ENCODE results near the gene TRIM47.

- TF ChIP-seq, protein P1, sequence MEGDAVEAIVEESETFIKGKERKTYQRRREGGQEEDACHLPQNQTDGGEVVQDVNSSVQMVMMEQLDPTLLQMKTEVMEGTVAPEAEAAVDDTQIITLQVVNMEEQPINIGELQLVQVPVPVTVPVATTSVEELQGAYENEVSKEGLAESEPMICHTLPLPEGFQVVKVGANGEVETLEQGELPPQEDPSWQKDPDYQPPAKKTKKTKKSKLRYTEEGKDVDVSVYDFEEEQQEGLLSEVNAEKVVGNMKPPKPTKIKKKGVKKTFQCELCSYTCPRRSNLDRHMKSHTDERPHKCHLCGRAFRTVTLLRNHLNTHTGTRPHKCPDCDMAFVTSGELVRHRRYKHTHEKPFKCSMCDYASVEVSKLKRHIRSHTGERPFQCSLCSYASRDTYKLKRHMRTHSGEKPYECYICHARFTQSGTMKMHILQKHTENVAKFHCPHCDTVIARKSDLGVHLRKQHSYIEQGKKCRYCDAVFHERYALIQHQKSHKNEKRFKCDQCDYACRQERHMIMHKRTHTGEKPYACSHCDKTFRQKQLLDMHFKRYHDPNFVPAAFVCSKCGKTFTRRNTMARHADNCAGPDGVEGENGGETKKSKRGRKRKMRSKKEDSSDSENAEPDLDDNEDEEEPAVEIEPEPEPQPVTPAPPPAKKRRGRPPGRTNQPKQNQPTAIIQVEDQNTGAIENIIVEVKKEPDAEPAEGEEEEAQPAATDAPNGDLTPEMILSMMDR (IDR thresholded peaks at IDR 0.05), result no peak
- no peak for TF ChIP-seq ZFX (IDR thresholded peaks at IDR 0.05; ENCODE audit: borderline replicate concordance)
Measured at GRCh38 chr17:75901727-75902126, 23.3 kb upstream of the TRIM47 start.
